HG03159 (cell line): Measurements from ENCODE around the gene ITGB7.
A peak's percentile ranks its signal among the peaks of the same experiment; 100 is the strongest.
"Not testable (repeated sequence)": the region's sequence is repeated elsewhere in the genome, so short reads cannot be mapped to it uniquely, and the experiment has no call there.

Experiments used
- ATAC-seq: cut with Tn5 transposase; IDR thresholded peaks from one replicate; pipeline ENCODE4 v1.9.1; 2021; ENCODE audit warnings: mild to moderate bottlenecking, moderate library complexity; ENCODE audit not compliant: unreplicated experiment

Gene ITGB7

GRCh38 chr12:53218551-53219291 lies 11.7 kb upstream of the ITGB7 start:
- ATAC-seq = no peak

GRCh38 chr12:53217931-53218307 lies 10.9 kb upstream of the ITGB7 start:
- ATAC-seq = no peak

- no peak for ATAC-seq
Measured at GRCh38 chr12:53217051-53217930, 10.2 kb upstream of the ITGB7 start.

- ATAC-seq = no peak
Measured at GRCh38 chr12:53215497-53215896, 8.4 kb upstream of the ITGB7 start.

GRCh38 chr12:53214687-53215455 lies 7.8 kb upstream of the ITGB7 start:
- no peak for ATAC-seq

- no peak for ATAC-seq
Measured at GRCh38 chr12:53214221-53214620, 7.2 kb upstream of the ITGB7 start.

- ATAC-seq = no peak
Measured at GRCh38 chr12:53213348-53213747, 6.3 kb upstream of the ITGB7 start.

- no peak for ATAC-seq
Measured at GRCh38 chr12:53212931-53213330, 5.9 kb upstream of the ITGB7 start.

- ATAC-seq = no peak
Measured at GRCh38 chr12:53211476-53212381, 4.7 kb upstream of the ITGB7 start.

- ATAC-seq = no peak
Measured at GRCh38 chr12:53210843-53211242, 3.8 kb upstream of the ITGB7 start.

GRCh38 chr12:53208877-53209463 lies 1.9 kb upstream of the ITGB7 start:
- no peak for ATAC-seq

GRCh38 chr12:53208435-53208834 lies 1.4 kb upstream of the ITGB7 start:
- ATAC-seq = no peak

GRCh38 chr12:53205747-53206419 lies 1.2 kb downstream of the ITGB7 start:
- peak; percentile 61 for ATAC-seq

GRCh38 chr12:53204351-53204750 lies 2.7 kb downstream of the ITGB7 start:
- no peak for ATAC-seq

GRCh38 chr12:53202316-53202715 lies 4.7 kb downstream of the ITGB7 start:
- not testable (repeated sequence) for ATAC-seq

GRCh38 chr12:53201639-53202038 lies 5.4 kb downstream of the ITGB7 start:
- no peak for ATAC-seq

GRCh38 chr12:53201177-53201541 lies 5.9 kb downstream of the ITGB7 start:
- no peak for ATAC-seq

GRCh38 chr12:53200458-53201176 lies 6.4 kb downstream of the ITGB7 start:
- ATAC-seq = no peak

- no peak for ATAC-seq
Measured at GRCh38 chr12:53200107-53200457, 7.0 kb downstream of the ITGB7 start.
